AML-193 (cell line): Measurements from ENCODE around the gene FARP2.
"Not testable (repeated sequence)": the region's sequence is repeated elsewhere in the genome, so short reads cannot be mapped to it uniquely, and the experiment has no call there.

Source experiments
- DNase-seq, 2 experiments: peaks; one replicate each; lab custom pipeline; 2025; lab: John Stamatoyannopoulos, UW

Gene FARP2

DNA sequence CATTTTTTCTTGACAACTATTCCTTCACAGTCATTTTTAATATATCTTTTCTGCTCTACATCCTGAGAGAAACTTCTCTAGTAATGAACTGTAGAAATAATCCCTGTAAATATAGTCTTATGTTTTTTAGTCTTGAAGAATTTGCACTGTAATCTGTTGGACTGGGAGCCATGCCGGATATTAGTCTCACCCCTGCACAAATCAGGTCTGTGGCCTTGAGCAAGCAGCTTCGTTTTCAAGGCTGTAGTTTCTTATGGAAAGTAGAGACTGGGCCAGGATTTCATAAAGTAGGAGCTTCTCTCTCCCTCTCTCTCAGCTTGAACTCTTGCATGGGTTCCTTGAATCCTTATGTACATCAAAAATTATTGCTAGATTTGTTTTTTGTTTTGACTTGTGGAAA lies 8.7 kb downstream of the FARP2 start:
- DNase-seq, result no peak

DNA sequence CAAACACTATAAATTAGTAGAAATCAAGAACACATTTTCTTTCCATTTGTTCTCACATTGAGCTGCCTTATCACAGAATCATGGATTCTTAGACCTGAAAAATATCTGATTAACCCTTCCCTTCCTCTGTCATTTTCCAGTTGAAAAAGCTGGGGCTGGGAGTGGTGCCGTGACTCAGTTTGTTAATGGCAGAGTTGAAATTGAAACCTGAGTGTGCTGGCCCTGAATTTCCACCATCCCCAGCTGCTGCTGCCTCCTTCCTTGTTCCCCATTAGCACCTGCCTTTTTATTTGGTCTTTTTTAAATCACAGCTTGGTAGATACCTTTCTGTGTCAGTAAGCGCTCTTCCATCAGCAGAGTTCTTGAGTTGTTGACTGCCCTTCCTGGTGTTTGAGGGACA lies 10.6 kb downstream of the FARP2 start:
- DNase-seq, result no peak

DNA sequence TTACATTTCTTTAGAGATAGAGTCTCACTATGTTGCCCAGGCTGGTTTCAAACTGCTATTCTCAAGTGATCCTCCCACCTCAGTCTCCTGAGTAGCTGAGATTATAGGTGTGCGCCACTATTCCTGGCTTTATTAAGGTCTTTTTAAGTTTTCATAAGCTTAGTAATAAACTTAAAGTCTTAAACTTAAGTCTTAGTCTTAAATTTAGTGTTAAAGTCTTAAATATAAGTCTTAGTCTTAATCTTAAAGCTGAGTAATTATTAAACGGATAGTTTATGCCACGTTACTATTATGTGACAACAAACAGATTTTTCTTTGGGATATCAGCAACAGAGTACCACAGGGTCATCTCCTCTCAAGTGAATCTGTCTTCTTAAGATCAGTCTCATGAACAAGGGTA lies 12.6 kb downstream of the FARP2 start:
- no peak for DNase-seq

GRCh38 chr2:241372361-241372992 lies 16.4 kb downstream of the FARP2 start:
- no peak for DNase-seq

DNA sequence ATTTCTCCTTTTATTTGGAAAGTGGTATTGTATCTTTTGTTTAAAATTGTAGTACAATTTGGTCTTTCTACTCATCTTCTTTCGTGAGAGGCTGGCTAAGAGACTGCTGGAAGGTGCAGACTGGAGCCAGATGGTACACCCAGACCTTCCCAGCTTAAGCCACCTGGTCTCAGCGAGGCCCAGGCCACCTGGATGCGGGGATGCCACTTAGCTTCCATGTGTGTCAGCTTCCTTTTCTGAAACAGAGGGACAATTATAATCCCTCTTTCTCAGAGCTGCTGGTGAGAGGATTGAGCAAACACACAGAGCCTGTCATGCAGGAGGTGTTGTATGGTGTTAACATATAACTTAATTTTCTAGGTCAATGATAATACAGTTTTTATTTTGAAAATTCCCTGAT lies 17.4 kb downstream of the FARP2 start:
- no peak for DNase-seq

GRCh38 chr2:241373906-241374305 lies 17.8 kb downstream of the FARP2 start:
- DNase-seq, result not testable (repeated sequence)

DNA sequence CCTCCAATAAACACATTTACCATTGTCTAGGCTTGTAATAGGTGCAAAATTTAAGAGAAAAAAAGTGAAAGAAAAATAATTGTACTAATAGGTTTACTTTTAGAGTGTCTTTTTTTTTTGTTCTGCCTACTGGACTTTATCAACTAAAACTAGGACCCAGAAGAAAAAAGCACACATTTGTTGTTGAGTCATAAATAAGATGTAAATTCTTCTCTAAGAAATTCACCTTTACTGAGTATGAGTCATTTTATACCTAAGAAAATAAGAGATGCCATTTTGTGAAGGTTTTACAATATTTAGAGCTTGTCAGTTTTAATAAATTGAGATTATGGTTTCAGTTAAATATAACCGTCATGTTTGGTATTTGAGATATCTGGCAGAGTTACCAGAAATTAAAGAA lies 19.2 kb downstream of the FARP2 start:
- DNase-seq, result no peak

GRCh38 chr2:241376808-241377207 lies 20.7 kb downstream of the FARP2 start:
- DNase-seq, result no peak

- no peak for DNase-seq
These were observed 22.7 kb downstream of the FARP2 start for GRCh38 chr2:241378816-241379215.

DNA sequence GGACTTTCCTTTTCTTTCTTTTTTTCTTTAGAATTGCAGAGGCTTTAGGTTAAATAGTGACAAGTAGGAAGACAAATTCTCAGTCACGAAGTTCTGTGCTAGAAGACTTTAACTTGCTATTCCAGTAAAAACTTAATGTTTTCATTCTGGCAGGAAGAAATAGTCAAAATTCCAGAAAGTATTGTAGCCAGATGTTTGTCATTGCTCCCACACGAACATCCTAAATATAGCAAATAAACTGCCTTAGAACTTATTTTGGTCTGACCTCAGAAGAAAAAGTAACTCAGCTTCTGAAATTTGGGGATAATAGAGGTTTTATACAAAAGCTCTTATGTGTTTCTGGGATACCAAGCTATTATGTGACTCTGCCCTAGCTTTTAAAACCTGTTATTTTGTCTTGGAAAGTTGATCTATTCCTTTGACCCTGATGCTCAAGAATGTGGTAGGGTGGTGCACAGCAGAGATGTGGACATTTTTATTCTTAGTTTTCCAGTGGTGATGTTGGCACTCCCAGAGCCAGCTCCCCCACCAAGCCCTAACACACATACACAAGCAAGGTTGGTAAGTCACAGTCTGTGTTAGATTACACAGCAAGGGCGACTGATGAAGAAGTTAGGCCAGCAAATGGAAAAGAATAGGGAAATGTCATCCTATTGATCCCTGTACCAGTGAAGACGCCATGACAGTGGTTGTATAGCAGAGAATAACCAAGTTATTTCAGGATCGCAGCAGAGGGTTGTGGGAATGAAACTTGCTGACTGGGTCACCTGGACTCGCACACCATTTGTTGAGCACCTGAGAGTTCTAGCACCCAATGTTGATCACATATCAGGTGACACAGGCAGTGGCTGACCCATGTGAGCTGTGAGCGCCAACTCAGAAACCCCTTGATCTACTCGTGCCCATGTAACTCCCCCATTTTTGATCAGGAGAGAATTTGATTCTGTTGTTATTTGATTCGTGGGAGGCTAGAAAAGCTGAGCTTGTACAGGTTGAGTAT lies 23.7 kb downstream of the FARP2 start:
- DNase-seq, result no peak

DNA sequence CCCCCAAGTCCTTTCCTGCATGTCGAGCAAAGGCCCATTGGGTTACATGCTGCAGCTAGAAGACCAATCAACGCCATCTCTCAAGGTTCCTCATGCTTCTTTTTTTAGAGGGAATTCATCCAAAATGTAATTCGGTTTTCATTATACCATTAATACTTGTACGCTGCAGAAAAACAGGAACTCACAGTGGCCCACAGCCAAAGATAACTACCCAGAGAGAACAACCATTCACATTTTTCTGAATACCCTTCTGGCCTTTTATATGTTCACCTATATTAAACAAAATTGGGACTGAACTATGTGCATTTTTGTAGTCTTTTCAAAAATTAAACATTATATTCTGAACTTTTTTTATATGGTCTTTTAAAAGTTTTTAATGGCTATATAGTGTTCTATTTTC lies 25.8 kb downstream of the FARP2 start:
- DNase-seq, result no peak

DNA sequence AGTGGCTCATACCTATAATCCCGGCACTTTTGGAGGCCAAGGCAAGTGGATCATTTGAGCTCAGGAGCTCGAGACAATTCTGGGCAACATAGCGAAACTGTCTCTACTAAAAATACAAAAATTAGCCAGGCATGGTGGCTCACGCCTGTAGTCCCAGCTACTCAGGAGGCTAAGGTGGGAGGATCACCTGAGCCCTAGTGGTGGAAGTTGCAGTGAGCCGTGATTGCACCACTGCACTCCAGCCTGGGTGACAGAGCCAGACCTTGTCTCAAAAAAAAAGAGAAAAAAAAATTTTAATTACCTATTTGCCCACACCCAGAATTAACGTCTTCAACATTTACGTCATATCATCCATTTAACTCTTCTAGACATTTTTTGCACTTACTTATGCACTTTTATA lies 29.4 kb downstream of the FARP2 start:
- DNase-seq, result not testable (repeated sequence)

DNA sequence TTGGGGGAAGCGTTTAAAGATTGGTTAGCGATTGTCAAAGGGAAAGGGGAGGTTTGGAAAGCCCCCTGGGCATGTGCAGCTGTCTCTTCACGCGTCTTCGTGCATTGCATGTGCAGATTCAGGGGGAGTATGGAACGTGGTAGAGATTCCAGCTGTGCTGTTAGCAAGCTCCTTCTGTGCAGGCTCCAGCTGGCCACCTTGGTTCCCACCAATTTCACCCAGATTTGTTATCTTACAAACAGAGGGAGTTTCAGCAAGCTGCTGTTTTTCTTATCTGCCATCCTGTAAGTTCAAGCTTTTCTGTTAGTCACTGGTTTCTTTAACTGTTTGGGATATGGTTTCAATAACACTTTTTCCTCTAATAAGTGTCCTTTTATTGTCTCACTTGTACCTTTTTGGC lies 30.4 kb downstream of the FARP2 start:
- DNase-seq, result no peak

GRCh38 chr2:241389697-241390096 lies 33.6 kb downstream of the FARP2 start:
- no peak for DNase-seq

- DNase-seq, result no peak
These were observed 34.5 kb downstream of the FARP2 start for GRCh38 chr2:241390301-241391206.

DNA sequence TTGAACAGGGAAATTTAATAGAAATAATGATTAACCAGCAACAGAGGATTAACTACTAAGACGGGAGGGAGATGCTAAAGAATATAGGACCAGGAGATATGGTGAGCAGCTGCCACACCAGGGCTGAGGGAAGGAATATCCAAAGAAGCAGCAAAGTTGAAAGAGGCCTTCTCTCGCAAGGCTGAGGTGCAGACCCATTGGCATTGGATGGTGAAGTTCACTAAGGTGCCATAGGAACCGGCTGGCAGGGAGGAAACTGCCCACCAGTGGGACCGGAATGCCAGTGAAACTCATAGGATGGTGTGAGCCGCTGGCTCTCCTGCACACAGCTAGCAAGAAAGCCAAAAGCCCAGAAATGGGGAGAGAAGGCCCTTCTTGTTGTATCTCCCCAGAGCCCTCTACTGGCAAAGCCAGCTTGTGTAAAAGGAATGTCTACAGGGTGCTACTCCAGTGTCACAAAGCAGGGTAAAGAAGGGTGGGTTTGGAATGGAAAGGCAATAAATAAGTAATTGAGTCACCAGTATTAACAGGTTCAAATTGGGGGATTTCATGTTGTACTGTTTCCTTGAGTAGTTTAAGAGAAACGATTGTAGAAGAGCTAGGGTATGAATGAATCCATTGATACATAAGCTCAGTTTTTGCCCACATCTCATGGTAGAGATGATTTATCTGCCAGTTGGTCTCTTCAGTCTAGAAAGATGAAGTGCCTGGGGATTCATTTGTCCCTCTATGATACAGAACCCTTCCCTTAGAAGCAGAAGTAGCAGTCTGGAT lies 36.0 kb downstream of the FARP2 start:
- DNase-seq, result peak in 1 of 2 experiments; percentile 29

DNA sequence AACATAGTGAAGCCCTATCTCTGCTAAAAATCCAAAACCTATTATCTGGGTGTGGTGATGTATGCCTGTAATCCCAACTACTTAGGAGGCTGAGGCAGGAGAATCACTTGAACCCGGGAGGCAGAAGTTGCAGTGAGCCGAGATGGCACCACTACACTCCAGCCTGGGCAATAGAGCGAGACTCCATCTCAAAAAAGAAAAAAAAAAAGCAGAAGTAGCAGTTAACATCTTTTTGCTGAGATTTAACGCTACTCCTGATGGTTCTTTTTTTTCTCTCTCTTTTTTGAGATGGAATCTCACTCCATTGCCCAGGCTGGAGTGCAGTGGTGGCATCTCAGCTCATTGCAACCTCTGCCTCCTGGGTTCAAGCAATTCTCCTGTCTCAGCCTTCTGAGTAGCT lies 36.7 kb downstream of the FARP2 start:
- DNase-seq, result not testable (repeated sequence)

- no peak for DNase-seq
These were observed 37.6 kb downstream of the FARP2 start for GRCh38 chr2:241393524-241394196.

- DNase-seq, result not testable (repeated sequence)
These were observed 40.7 kb downstream of the FARP2 start for GRCh38 chr2:241396809-241397208.

DNA sequence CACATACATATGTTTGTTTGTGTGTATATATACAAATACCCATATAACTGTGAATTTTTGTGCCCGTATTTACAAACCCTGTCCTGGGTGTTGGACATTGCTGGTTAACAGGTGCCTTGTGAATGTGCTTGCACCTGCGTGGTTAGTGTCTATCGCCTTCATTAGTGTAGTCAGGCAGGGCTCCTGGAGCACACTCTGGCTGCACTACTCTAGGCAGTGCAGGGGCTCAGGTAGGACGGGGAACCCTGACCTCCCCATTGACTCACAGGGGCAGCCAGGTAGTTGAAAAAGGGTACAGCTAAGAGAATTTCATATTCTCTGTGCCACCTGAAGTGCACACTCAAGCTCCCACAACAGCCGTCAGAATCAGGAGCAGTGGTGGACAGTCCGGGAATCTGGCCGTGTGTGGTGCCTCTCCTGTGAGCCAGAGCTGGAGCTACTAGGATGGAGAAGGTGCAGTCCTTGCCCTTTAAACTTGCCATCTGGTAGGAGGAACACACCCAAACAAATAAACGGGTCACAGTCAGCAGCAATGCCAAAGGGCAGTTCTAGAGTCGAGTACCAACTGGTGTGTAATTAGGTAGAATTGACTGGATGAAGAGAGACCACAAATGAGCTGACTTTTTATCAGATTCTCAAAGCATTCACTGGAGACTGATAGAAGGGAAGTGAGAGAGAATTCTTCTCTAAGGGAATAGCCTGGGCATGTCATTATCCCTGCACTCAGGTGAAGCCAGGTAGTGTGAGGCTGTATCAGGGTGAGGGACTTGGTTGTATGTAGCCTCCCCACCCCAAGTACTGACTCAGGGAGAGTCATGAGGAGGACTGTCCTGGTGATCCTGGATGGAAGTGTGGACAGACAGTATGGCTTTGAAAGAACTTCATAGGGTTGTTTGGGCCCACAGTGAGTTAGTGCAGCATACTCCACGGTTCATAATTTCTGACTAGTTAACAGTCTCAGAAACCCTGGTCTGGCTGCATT lies 44.1 kb downstream of the FARP2 start:
- no peak for DNase-seq
